KMS-11 (cell line): ENCODE data around the gene ASCC2.

Source experiments
- H2AFZ ChIP-seq: fragments of 200-600 bp; sonication (generic); 2 replicates; pipeline ENCODE4 v1.6.1; 2016; ENCODE audit warnings: antibody characterized with exemption, mixed run types, low read depth
- H3K27ac ChIP-seq: fragments of 200-600 bp; sonication (generic); 2 replicates; pipeline ENCODE4 v1.6.1; 2016; ENCODE audit warnings: mild to moderate bottlenecking, mixed run types
- H3K27me3 ChIP-seq: fragments of 200-600 bp; sonication (generic); 2 replicates; pipeline ENCODE4 v1.6.1; 2017; ENCODE audit warnings: mild to moderate bottlenecking, low read depth, mixed run types, moderate library complexity; ENCODE audit not compliant: insufficient read depth
- H3K36me3 ChIP-seq: fragments of 200-600 bp; sonication (generic); 2 replicates; pipeline ENCODE4 v1.6.1; 2017; ENCODE audit warnings: mild to moderate bottlenecking, mixed run types; ENCODE audit not compliant: insufficient read depth
- H3K4me1 ChIP-seq: fragments of 200-600 bp; sonication (generic); 2 replicates; pipeline ENCODE4 v1.6.1; 2016; ENCODE audit warnings: mild to moderate bottlenecking, low read depth, mixed run types; ENCODE audit not compliant: poor library complexity, severe bottlenecking
- H3K4me2 ChIP-seq: fragments of 200-600 bp; sonication (generic); 2 replicates; pipeline ENCODE4 v1.7.0; 2016; ENCODE audit warnings: mild to moderate bottlenecking, mixed run types
- H3K4me3 ChIP-seq: fragments of 200-600 bp; sonication (generic); IDR thresholded peaks from 2 replicates; pipeline ENCODE4 v1.6.1; 2017; ENCODE audit warnings: low read depth, low read length, mixed read lengths; ENCODE audit not compliant: insufficient read depth
- H3K79me2 ChIP-seq: fragments of 200-600 bp; sonication (generic); 2 replicates; pipeline ENCODE4 v1.6.1; 2016; ENCODE audit warnings: low read depth, mixed run types; ENCODE audit not compliant: insufficient read depth
- H3K9ac ChIP-seq: fragments of 200-600 bp; sonication (generic); 2 replicates; pipeline ENCODE4 v1.6.1; 2016; ENCODE audit warnings: mild to moderate bottlenecking, mixed run types
- H4K20me1 ChIP-seq: fragments of 200-600 bp; sonication (generic); 2 replicates; pipeline ENCODE4 v1.6.1; 2016; ENCODE audit warnings: mild to moderate bottlenecking, mixed run types; ENCODE audit not compliant: insufficient read depth
- CTCF ChIP-seq: fragments of 200-600 bp; sonication (generic); conservative IDR thresholded peaks from 2 replicates; pipeline ENCODE4 v1.6.1; 2017; ENCODE audit warnings: low read depth, mild to moderate bottlenecking, antibody characterized with exemption, low read length, moderate library complexity, mixed read lengths

Gene ASCC2

GRCh38 chr22:29782061-29782845, 55.8 kb downstream of the ASCC2 start:
- H3K27ac ChIP-seq, result no peak overlapping the region
- H3K4me1 ChIP-seq, result no peaks in the 10 kb centered on the region
- no peaks in the 10 kb centered on the region for H3K79me2 ChIP-seq
- H4K20me1 ChIP-seq, result no peaks in the 10 kb centered on the region
- H2AFZ ChIP-seq, result no peak overlapping the region
- no peak overlapping the region for H3K4me2 ChIP-seq
- H3K27me3 ChIP-seq, result no peaks in the 10 kb centered on the region
- no peak overlapping the region for H3K4me3 ChIP-seq
- no peak for TF ChIP-seq CTCF
- no peak overlapping the region for H3K9ac ChIP-seq
- H3K36me3 ChIP-seq, result no peaks in the 10 kb centered on the region

GRCh38 chr22:29780748-29781676, 57.1 kb downstream of the ASCC2 start:
- Histone ChIP-seq H3K4me1 (no peaks in the 10 kb centered on the region), H3K4me3 (no peak overlapping the region), H3K27ac (no peak overlapping the region), H3K4me2 (no peak overlapping the region), H3K79me2 (no peaks in the 10 kb centered on the region), H3K36me3 (no peaks in the 10 kb centered on the region), H3K9ac (no peak overlapping the region), H3K27me3 (no peaks in the 10 kb centered on the region), H4K20me1 (no peaks in the 10 kb centered on the region), H2AFZ (no peak overlapping the region)
- no peak for TF ChIP-seq CTCF

- Histone ChIP-seq H3K27me3 (no peaks in the 10 kb centered on the region), H2AFZ (no peak overlapping the region), H4K20me1 (no peaks in the 10 kb centered on the region), H3K79me2 (no peaks in the 10 kb centered on the region), H3K4me2 (no peak overlapping the region), H3K4me3 (no peak overlapping the region), H3K36me3 (no peaks in the 10 kb centered on the region), H3K4me1 (no peaks in the 10 kb centered on the region), H3K27ac (no peak overlapping the region), H3K9ac (no peak overlapping the region)
- TF ChIP-seq CTCF, result no peak
Observed at GRCh38 chr22:29780220-29780619, 57.9 kb downstream of the ASCC2 start.

- Histone ChIP-seq H3K4me1 (peaks cover 6% of the 10 kb centered on the region), H3K79me2 (peaks cover 13% of the 10 kb centered on the region; the same call in 1 of the 2 replicates), H3K4me2 (no peak overlapping the region), H3K36me3 (peaks cover 7% of the 10 kb centered on the region; the same call in 1 of the 2 replicates), H3K4me3 (no peak overlapping the region), H3K27me3 (no peaks in the 10 kb centered on the region), H3K9ac (no peak overlapping the region), H2AFZ (no peak overlapping the region), H3K27ac (no peak overlapping the region), H4K20me1 (no peaks in the 10 kb centered on the region)
- TF ChIP-seq CTCF, result no peak
Observed at GRCh38 chr22:29773233-29773632, 64.8 kb downstream of the ASCC2 start.
